ENCODE measurements around the gene KLHL40.

The KLHL40 gene

DNA sequence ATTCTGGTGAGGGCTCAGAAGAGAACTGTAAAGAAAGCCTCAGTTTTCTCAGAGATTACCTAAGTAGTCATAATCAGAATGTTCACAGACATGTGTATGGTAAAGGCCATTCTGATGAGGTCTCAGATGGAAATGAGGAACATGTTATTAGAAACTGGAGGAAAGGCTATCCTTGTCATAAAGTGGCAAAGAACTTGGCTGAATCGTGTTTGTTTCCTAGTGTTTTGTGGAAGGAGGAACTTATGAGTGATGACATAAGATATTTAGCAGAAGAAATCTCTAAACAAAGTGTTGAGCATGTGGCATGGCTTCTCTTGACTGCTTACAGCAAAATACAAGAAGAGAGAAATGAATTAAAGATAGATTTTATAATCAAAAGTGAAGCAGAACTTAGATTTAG lies 12.8 kb upstream of the KLHL40 start:
- no peak for DNase-seq

DNA sequence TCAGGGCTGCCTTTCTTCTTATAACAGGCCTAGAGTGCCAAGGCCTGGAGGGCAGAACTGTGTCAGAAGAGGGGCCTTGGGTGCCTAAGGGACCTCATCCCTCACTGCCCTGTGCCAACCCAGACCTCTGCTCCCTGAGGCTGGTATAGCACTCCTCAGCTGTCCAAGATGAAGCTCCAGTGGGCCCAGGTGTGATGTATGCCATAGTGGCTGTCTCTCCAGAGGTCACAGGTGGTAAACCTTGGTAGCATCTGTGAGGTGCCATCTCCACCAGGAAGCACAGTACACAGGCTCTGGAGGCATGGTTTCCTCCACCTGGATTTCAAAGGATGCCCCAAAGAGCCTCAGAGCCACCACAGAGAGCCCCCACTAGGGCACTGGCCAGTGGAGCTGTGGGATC lies 12.3 kb upstream of the KLHL40 start:
- no peak for DNase-seq

DNA sequence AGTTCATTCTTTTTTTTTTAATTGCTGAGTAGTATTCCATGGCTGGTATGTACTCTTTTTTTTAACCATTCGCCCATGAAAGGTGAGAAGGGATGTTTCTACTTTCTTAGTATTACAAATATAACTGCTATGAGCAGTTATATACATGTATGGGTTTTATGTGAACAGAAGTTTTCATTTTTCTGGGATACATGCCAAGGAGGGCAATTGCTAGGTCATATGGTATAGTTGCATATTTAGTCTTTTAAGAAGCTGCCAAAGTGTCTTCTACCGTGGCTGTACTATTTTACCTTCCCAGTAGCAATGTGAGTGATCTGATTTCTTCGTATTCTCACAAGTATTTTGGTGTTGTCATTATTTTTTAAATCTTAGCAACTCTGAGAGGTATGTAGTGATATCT lies 11.2 kb upstream of the KLHL40 start:
- peak; percentile 25 for DNase-seq

DNA sequence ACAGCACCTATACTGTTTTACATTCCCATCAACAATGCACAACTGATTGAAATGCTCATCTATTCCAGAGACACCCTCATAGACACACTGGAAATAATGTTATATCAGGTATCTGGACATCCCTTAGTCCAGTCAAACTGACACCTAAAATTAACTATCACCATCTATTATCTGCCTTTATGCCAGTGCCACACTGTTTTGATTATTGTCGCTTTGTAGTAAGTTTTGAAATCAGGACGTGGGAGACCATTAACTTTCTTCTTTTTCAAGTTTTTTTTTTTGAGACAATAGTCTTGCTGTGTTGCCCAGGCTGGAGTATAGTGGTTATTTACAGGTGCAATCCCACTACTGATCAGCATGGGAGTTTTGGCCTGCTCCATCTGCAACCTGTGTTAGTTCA lies 9.4 kb upstream of the KLHL40 start:
- no peak for DNase-seq

DNA sequence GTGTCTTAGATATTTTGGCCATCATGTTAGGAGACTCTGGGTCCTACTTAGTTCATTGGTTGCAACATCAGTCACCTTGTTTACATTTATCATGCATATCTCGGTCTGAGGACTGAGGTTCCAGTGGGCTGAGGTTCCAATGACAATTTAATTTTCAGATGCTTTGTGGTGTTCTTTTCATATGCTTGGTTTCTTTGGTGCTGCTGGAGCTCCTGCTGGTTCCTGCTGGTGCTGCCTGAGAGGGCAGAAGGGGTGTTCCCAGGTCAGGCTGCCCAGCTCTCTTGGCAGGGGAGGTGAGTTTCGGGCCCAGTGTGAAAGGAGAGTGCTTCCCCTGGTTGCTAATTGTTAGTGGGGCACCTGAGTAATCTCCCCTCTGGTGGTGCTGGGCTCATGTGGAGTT lies 6.9 kb upstream of the KLHL40 start:
- no peak for DNase-seq

DNA sequence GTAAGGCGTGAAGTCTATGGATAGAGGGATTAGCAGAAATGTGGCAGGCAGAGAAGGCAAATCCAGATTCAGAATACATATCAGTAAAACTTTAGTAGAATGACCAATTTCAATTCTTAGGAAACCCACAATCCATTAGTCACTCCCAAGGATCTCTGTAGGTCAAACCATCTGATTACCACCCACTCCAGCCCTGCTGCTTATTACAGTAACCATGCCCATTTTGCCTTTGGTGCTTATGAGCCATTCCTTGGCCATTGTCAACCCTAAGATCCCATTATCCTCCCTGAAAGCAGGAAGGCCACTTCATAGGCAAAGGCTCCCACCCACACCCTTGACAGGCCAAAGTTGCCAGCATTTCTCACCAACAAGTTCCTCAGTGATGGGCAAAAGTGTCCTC lies 5.1 kb upstream of the KLHL40 start:
- DNase-seq: no peak

DNA sequence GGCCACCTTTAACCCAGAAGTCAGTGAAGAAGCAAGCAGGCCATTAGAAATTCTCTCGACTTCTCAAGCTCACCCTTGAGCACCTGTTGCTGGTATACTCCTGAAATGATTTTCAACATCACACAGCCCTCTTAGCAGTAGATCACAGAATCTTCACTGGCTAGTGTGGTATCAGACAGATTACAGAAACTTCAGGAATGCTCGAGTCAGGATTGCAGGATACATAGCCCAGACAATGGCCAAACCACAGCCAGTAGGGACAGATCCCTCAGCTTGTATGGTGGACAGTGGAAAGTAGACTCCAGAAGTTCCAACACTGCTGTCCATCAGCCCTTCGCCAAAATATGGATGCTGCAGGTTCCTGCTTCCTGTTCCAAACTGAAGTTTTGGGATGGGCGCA lies 4.5 kb upstream of the KLHL40 start:
- peak; percentile 14 for DNase-seq

DNA sequence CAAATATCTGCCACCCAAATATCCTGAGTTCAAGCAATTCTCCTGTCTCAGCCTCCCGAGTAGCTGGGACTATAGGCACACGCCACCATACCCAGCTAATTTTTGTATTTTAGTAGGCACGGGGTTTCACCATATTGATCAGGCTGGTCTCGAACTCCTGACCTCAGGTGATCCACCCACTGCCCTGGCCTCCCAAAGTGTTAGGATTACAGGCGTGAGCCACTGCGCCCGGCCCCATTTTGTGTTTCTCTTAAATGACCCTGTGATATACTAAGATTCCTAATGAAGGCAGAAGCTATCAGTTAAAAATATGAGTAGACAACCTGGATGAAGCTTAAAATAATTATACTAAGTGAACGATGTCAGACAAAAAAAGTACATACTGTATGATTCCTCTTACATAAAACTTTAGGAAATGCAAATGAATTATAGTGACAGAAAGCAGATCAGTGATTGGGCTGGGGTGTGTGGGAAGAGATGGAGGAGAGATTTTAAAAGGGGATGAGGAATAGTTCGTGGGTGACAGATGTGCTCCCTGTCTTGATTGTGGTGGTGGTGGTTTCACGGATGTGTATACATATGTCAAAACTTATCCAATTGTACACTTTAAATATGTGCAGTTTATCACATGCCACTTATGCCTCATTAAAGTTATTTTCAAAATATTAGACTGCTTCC lies 3.8 kb upstream of the KLHL40 start:
- DNase-seq: no peak

DNA sequence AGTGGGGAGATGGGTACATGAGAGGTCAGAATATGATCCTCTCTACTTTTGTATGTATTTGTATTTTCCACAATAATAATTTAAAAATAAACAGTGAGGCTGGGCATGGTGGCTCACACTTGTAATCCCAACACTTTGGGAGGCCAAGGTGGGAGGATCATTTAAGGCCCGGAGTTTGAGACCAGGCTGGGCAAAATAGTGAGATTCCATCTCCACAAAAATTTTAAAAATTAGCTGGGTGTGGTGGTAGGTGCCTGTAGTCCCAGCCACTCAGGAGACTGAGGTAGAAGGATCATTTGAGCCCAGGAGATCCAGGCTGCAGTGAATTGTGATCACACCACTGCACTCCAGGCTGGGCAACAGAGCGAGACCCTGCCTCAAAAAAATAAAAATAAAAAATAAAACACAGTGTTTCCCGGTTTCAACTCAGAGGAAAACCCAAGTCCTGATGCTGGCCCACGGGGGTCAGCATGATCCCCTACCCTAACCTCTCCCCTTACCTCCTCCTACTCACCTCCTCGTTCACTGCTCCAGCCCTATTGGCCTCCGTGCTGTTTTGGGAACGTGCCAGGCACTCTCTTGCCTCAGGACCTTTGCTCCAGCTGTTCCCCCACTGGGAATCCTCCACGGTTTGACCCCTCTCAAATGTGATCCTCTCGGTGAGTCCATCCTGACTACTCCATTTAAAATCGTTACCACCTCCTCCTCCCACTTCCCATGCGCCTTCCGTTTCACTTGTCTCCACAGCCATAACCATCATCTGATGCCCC lies 2.9 kb upstream of the KLHL40 start:
- DNase-seq: no peak

DNA sequence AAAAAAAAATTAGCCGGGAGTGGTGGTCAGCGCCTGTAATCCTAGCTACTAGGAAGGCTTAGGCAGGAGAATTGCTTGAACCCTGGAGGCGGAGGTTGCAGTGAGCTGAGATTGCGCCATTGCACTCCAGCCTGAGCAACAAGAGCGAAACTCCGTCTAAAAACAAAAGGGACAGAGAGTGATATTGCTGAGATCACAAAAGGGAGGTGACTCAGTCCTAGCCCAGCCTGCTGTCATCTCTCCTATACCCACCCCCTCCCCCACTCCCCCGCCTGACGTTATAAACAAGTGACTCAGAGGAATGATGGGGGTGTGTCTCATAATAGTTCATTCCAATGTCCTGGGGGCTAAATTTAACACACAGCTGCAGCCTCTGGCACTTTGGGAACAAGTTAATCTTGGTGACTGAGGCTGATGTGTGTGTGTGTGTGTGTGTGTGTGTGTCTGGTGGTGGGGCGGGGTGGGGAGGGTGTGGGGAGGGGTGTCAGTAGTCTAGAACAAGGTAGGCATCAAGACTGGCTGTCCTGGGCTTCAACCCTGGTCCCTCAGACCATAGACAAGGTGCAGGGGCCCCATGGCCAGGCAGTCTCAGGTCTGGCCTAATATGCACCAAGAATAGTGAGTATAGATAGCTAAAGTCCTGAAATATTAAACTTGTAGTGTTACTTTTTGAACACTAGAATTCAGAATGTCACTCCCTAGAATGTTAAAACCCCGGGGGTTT lies 1.3 kb upstream of the KLHL40 start:
- peak; percentile 87 for DNase-seq

DNA sequence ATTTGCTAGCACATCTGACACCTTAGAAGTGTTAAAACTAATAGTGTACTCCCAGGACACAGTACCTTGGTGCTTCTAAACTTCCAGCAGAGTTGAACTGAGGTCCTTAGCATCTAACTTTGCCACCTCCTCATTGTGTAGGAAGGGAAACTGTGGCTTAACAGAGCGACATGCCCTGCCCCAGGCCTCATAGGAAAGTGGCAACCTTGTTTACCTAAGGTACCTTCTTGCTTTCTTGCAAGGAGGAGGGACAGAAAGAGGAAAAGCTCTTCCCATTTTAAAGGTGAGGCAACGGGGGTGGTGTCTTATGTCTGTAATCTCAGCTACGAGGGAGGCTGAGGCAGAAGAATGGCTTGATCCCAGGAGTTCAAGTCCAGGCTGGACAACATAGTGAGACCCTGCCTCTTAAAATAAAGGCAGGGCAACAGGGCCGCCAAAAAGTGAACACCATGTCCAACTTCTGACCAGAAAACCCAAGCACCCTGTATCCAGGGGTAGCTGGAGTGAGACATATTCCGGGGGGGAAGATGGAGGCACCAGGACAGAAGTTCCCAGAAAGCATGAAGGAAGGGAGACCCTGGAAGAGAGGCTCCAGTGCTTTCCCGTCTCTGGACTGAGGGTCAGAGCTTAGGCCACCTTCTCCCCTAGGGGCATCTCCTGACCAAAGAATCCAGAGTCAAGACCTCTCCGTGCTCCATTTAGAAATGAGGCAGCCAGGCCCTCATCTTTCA lies 540 bp upstream of the KLHL40 start:
- DNase-seq: no peak

DNA sequence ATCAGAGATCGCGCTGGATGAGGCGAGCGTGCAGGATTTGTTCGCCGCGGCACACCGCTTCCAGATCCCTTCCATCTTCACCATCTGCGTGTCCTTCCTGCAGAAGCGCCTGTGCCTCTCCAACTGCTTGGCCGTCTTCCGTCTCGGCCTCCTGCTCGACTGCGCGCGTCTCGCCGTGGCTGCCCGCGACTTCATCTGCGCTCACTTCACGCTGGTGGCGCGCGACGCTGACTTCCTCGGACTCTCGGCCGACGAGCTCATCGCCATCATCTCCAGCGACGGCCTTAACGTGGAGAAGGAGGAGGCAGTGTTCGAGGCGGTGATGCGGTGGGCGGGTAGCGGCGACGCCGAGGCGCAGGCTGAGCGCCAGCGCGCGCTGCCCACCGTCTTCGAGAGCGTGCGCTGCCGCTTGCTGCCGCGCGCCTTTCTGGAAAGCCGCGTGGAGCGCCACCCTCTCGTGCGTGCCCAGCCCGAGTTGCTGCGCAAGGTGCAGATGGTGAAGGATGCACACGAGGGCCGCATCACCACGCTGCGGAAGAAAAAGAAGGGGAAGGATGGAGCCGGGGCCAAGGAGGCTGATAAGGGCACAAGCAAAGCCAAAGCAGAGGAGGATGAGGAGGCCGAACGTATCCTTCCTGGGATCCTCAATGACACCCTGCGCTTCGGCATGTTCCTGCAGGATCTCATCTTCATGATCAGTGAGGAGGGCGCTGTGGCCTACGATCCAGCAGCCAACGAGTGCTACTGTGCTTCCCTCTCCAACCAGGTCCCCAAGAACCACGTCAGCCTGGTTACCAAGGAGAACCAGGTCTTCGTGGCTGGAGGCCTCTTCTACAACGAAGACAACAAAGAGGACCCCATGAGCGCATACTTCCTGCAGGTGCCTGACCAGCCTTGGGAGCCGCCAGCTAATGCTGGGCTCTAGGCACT lies 819 bp downstream of the KLHL40 start:
- no peak for DNase-seq

DNA sequence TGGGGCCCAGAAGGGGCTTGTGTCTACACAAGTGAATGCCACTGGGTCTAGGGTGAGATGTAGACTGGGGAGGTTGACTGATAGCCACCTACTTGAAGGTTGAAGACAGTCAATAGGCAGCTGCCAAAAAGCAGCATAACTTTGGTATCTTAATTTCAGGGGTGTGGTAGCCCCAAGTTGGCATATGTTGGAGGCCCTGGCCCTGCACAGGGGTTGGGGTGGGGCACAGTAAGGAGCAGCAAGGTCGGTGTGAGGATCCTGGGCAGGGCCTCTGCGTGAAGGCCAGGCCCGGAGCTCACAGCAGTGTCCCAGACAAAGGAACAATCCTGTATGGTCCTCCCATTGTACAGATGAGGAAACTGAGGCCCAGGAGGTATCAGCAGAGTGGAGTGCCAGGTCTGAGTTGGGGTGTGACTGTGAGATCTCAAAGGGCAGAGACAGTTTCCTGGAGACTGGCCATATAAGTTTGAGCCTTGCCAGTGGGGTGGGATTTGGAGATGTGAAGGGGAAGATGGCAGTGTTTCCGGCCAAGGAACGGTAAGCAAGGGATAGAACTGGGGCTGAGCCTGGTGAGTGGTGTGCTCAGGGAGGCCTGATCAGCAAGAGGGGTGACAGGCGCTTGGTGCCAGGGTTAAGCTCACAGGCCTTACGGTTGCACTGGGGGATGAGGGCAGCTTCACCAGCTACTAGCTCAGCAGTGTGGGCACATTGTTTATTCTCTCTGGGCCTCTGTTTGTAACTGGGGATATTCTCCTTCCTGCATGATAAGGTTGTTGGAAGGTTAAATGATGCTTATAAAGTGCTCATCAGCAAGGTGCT lies 1.7 kb downstream of the KLHL40 start:
- DNase-seq: no peak

DNA sequence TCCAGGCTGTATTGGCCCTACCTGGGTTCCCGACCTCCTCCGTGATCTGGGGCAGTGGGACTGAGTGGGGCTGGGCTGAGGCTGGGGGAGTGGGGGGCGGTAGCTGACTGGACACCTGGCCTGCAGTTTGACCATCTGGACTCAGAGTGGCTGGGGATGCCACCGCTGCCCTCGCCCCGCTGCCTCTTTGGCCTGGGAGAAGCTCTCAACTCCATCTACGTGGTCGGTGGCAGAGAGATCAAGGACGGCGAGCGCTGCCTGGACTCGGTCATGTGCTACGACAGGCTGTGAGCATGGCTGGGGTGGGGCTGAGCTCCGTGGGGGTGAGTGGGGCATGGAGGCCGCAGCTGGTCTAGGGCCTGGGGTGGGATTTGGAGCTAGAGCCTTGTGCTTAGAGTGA lies 2.7 kb downstream of the KLHL40 start:
- no peak for DNase-seq

DNA sequence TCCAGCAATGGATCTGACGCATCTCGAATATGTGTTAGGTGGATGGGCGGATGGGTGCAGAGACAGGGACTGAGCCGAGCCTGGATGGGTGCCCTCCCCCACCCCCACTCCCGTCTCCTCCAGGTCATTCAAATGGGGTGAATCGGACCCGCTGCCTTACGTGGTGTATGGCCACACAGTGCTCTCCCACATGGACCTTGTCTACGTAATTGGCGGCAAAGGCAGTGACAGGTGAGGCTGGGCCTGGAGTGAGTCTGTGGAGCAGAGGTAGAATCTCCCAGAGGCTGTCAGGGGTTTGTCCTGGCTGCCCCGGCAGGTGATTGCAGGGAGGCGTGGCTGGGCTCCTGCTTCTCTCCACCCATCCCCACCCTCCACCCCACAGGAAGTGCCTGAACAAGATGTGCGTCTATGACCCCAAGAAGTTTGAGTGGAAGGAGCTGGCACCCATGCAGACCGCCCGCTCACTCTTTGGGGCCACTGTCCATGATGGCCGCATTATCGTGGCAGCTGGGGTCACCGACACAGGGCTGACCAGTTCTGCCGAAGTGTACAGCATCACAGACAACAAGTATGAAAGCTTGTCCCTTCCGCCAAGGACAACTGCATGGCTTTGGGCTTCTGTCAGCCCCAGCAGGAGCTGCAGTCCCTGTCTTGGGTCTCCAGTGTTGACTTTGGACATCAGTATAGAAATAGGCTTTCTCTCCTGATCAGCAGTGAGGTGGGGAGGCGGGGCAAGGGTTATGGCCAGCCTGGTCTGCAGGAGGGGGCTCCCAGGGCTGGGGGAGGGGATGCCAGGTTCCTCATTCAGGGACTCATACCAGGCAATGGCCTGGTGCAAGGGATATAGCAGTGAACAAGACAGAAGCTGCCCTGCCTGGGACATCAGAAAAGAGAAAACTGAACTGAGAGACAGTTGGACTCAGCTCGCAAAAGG lies 3.4 kb downstream of the KLHL40 start:
- no peak for DNase-seq

DNA sequence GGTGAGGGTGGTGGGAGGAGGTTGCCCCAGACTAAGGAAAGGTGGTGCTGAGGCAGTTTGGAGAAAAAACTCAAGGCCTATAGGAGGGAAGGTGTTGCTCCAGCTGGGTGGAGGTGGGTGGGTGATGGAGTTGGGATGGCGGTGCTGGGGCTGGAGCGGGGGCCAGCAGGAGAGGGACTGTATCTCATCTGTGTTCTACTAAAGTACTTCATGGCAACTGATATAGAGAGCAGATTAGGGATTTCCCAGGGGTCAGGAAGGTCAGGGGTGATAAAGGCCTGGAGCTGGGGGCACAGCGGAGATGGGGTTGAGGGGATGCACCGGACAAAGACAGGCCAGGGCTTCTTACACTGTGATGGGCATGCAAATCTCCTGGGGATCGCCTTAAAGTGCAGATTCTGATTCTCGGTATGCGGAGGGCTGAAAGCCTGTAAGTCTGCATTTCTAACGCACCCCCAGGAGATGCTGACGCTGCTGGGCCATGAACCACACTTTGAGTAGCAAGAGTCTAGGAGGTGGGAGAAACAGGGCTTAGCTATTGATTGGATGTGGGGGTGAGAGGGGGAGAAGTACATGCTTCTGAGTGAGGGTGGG lies 4.2 kb downstream of the KLHL40 start:
- DNase-seq: no peak

DNA sequence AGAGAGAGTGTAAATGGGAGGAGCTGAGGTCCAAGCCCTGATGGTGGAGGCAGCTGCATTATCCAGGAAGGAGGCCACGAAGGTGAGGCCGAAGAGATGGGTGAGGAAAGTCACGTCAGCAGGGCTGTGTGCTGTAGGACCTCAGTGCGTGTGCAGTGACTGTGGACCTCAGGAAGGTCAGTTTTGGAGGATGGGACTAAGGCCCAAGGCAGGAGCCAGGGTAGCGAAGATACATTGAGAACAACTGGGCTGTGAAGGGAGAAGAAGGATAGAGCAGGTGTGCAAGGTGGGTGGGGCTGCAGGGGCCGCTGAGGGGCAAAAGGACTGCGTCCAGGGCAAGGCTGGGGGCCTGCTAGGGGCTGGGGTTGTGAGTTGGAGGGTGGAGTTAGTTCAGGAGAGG lies 4.9 kb downstream of the KLHL40 start:
- DNase-seq: no peak

DNA sequence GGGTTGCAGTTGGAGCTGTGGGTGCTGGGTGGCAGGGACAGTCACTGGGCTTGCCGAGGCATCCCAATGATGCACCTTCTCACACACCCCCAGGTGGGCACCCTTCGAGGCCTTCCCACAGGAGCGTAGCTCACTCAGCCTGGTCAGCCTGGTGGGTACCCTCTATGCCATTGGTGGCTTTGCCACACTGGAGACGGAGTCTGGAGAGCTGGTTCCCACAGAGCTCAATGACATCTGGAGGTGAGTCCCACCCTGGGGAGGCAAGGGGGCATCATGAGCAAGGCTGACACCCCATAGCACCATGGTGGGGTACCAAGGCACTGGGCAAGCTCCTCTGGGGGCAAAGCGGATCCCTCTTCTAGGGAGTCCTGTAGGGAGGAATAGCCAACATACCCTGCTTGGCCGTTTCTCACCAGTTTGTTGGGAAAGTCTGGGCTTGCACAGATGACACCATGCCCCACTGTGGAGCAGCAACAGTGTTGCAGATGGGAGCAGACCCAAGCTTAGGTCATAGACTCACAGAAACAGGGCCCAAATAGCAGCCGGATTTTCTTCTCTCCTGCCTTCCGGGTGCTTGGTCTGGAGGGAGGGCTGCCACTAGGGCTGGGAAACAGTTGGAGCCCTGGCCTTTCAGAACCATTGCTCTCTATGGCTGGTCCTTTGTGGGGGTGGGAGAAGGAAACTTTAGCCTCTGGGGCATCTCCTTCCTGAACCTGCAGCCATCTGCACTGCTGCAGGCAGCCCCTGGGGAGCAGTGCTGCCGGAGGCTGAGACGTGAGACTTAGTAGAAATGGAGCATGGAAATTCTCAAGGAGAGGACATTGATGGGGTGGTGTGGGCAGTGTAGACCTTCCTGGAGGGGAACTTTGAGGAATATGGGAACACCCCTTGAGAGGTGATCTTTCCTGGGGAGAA lies 5.7 kb downstream of the KLHL40 start:
- no peak for DNase-seq
